ENCODE results near the gene TEAD1. TPM values are rescaled to one million over a fixed set of nuclear protein-coding genes. Genes with fewer than 3 reads are reported as not detected.

TEAD1 gene
- total and polyA plus RNA-seq, 7 experiments from 2014 or later: 0.02 to 0.22 (median 0.07) TPM; not detected in 4

- Mint-ChIP-seq H3K4me3 (no peak overlapping the region), H3K4me1 (peaks cover 0 to 4% (median 3%) of the 10 kb centered on the region in 7 donors), H3K9me3 (peaks cover 0 to 4% (median 0%) of the 10 kb centered on the region in 11 donors), H3K27me3 (peaks cover 5 to 21% (median 10%) of the 10 kb centered on the region in 5 donors), H3K27ac (peak overlapping the region in 1 of 9 donors; percentile 43), H3K36me3 (no peaks in the 10 kb centered on the region)
- Histone ChIP-seq H3K27ac (ENCODE audit: low read depth, low read length) (no peak overlapping the region), H3K36me3 (ENCODE audit: control insufficient read depth in 2 of 3, insufficient read depth in 3 of 3, low read length in 3 of 3) (no peaks in the 10 kb centered on the region), H3K4me1 (ENCODE audit: control insufficient read depth in 2 of 2, insufficient read depth in 2 of 2, low read length in 2 of 2) (no peaks in the 10 kb centered on the region), H3K4me3 (ENCODE audit: low read length) (no peak overlapping the region), H3K27me3 (ENCODE audit: control insufficient read depth in 2 of 2, insufficient read depth in 2 of 2, low read length in 2 of 2) (no peaks in the 10 kb centered on the region), H3K9me3 (ENCODE audit: control insufficient read depth in 2 of 3, low read length in 3 of 3) (no peaks in the 10 kb centered on the region)
- POLR2A ChIA-PET: interaction anchor here (0.6 kb wide), 1 partner anchor 248 kb away, joined by 3 read pairs; no protein-coding TSS in a partner anchor
- CTCF ChIA-PET: interaction anchor here (0.6 kb wide), 1 partner anchor 11 kb away, joined by 5 read pairs; no protein-coding TSS in a partner anchor
- ATAC-seq (no peak), DNase-seq (no peak)
- intact Hi-C loops (cut with micrococcal nuclease): no loop called here
Observed at GRCh38 chr11:12642040-12642439, 32.2 kb upstream of the TEAD1 start.

DNA sequence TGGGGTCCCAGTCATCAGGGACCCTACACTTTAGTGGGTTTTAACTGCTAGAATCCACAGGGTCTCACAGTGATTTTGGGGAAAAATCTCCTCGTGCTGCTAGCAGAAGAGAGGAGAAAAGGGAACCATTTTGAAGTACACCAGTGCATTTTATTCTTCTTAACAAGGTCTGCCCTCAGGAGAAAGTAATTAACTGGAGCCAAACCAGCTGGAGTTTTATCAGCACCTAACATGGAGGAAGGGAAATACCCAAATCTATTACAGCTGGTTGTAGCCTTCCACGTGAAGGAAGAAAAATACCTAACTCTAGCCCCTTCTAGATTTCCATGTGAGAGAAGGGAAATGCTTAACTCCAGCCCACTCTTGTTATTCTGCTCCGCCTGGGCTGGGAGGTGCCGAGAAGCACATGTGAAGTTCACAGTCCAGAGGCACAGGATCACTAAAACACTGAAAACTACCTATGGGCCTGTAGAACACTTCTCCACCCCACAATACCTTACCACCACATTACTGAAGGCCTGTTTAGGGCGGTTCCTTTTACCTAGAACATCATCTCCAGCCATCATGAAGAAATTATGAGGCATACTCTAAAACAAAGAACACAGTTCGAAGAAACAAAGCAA lies 31.3 kb upstream of the TEAD1 start:
- Histone ChIP-seq H3K9me3 (ENCODE audit: control insufficient read depth in 2 of 3, low read length in 3 of 3) (no peaks in the 10 kb centered on the region), H3K27ac (ENCODE audit: low read depth, low read length) (no peak overlapping the region), H3K27me3 (ENCODE audit: control insufficient read depth in 2 of 2, insufficient read depth in 2 of 2, low read length in 2 of 2) (no peaks in the 10 kb centered on the region), H3K36me3 (ENCODE audit: control insufficient read depth in 2 of 3, insufficient read depth in 3 of 3, low read length in 3 of 3) (no peaks in the 10 kb centered on the region), H3K4me1 (ENCODE audit: control insufficient read depth in 2 of 2, insufficient read depth in 2 of 2, low read length in 2 of 2) (no peaks in the 10 kb centered on the region), H3K4me3 (ENCODE audit: low read length) (no peak overlapping the region)
- POLR2A ChIA-PET: no interaction called here
- Mint-ChIP-seq H3K4me1 (peaks cover 0 to 4% (median 3%) of the 10 kb centered on the region in 7 donors), H3K27ac (no peak overlapping the region), H3K9me3 (peaks cover 0 to 4% (median 0%) of the 10 kb centered on the region in 11 donors), H3K4me3 (no peak overlapping the region), H3K36me3 (no peaks in the 10 kb centered on the region), H3K27me3 (peaks cover 5 to 21% (median 14%) of the 10 kb centered on the region in 5 donors)
- CTCF ChIA-PET: no interaction called here
- intact Hi-C loops (cut with micrococcal nuclease): no loop called here
- ATAC-seq (no peak), DNase-seq (no peak)

- intact Hi-C loops (cut with micrococcal nuclease): no loop called here
- H3K4me1 ChIP-seq (ENCODE audit: control insufficient read depth in 2 of 2, insufficient read depth in 2 of 2, low read length in 2 of 2): no peaks in the 10 kb centered on the region
- Mint-ChIP-seq H3K36me3 (no peaks in the 10 kb centered on the region), H3K27me3 (peaks cover 5 to 18% (median 10%) of the 10 kb centered on the region in 5 donors), H3K9me3 (peaks cover 0 to 4% (median 0%) of the 10 kb centered on the region in 11 donors), H3K4me1 (peaks cover 0 to 4% (median 0%) of the 10 kb centered on the region in 7 donors), H3K4me3 (no peak overlapping the region), H3K27ac (no peak overlapping the region)
- H3K27me3 ChIP-seq (ENCODE audit: control insufficient read depth in 2 of 2, insufficient read depth in 2 of 2, low read length in 2 of 2): no peaks in the 10 kb centered on the region
- H3K4me3 ChIP-seq (ENCODE audit: low read length): no peak overlapping the region
- POLR2A ChIA-PET: no interaction called here
- H3K36me3 ChIP-seq (ENCODE audit: control insufficient read depth in 2 of 3, insufficient read depth in 3 of 3, low read length in 3 of 3): no peaks in the 10 kb centered on the region
- no peak for DNase-seq
- CTCF ChIA-PET: no interaction called here
- ATAC-seq: no peak
- no peak overlapping the region for H3K27ac ChIP-seq (ENCODE audit: low read depth, low read length)
- H3K9me3 ChIP-seq (ENCODE audit: control insufficient read depth in 2 of 3, low read length in 3 of 3): no peaks in the 10 kb centered on the region
Observed at GRCh38 chr11:12646478-12646877, 27.7 kb upstream of the TEAD1 start.

- POLR2A ChIA-PET: no interaction called here
- CTCF ChIA-PET: no interaction called here
- no peak for ATAC-seq
- Histone ChIP-seq H3K4me1 (ENCODE audit: control insufficient read depth in 2 of 2, insufficient read depth in 2 of 2, low read length in 2 of 2) (no peaks in the 10 kb centered on the region), H3K9me3 (ENCODE audit: control insufficient read depth in 2 of 3, low read length in 3 of 3) (no peaks in the 10 kb centered on the region), H3K36me3 (ENCODE audit: control insufficient read depth in 2 of 3, insufficient read depth in 3 of 3, low read length in 3 of 3) (no peaks in the 10 kb centered on the region), H3K27ac (ENCODE audit: low read depth, low read length) (no peak overlapping the region), H3K4me3 (ENCODE audit: low read length) (no peak overlapping the region), H3K27me3 (ENCODE audit: control insufficient read depth in 2 of 2, insufficient read depth in 2 of 2, low read length in 2 of 2) (no peaks in the 10 kb centered on the region)
- no peak for DNase-seq
- peaks cover 4 to 18% (median 12%) of the 10 kb centered on the region in 5 donors for H3K27me3 Mint-ChIP-seq
- intact Hi-C loops (cut with micrococcal nuclease): no loop called here
- peaks cover 0 to 33% (median 9%) of the 10 kb centered on the region in 11 donors for H3K9me3 Mint-ChIP-seq
- H3K4me3 Mint-ChIP-seq: no peak overlapping the region
- H3K27ac Mint-ChIP-seq: no peak overlapping the region
- H3K4me1 Mint-ChIP-seq: peaks cover 0 to 2% (median 0%) of the 10 kb centered on the region in 7 donors
- H3K36me3 Mint-ChIP-seq: no peaks in the 10 kb centered on the region
Observed at GRCh38 chr11:12653729-12654128, 20.5 kb upstream of the TEAD1 start.

DNA sequence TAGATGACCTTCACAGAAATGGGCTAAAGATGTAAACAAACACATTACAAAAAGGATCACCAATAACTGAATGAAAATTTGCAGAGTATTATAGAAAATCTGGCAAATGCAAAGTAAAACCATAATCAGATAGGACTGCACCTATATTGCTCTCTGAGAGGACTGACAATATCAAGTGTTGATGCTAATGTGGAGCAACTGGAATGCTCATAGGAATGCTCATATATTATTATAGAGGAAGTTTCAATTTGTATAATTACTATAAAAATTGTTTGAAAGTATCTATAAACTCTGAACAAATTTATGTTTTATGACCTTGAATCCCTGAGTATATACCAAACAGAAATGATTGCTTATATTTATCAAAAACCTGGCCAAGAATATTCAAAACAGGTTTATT lies 18.4 kb upstream of the TEAD1 start:
- Histone ChIP-seq H3K4me3 (ENCODE audit: low read length) (no peak overlapping the region), H3K36me3 (ENCODE audit: control insufficient read depth in 2 of 3, insufficient read depth in 3 of 3, low read length in 3 of 3) (no peaks in the 10 kb centered on the region), H3K9me3 (ENCODE audit: control insufficient read depth in 2 of 3, low read length in 3 of 3) (no peaks in the 10 kb centered on the region), H3K4me1 (ENCODE audit: control insufficient read depth in 2 of 2, insufficient read depth in 2 of 2, low read length in 2 of 2) (no peaks in the 10 kb centered on the region), H3K27me3 (ENCODE audit: control insufficient read depth in 2 of 2, insufficient read depth in 2 of 2, low read length in 2 of 2) (no peaks in the 10 kb centered on the region), H3K27ac (ENCODE audit: low read depth, low read length) (no peak overlapping the region)
- ATAC-seq (no peak), DNase-seq (no peak)
- Mint-ChIP-seq H3K4me3 (no peak overlapping the region), H3K9me3 (peaks cover 0 to 33% (median 10%) of the 10 kb centered on the region in 11 donors), H3K27me3 (peaks cover 18 to 36% (median 24%) of the 10 kb centered on the region in 5 donors), H3K27ac (no peak overlapping the region), H3K36me3 (no peaks in the 10 kb centered on the region), H3K4me1 (peaks cover 0 to under 1% (median 0%) of the 10 kb centered on the region in 7 donors)
- ChIA-PET CTCF (no interaction called here), POLR2A (no interaction called here)
- intact Hi-C loops (cut with micrococcal nuclease): no loop called here

GRCh38 chr11:12657336-12657735 lies 16.9 kb upstream of the TEAD1 start:
- Histone ChIP-seq H3K36me3 (ENCODE audit: control insufficient read depth in 2 of 3, insufficient read depth in 3 of 3, low read length in 3 of 3) (no peaks in the 10 kb centered on the region), H3K9me3 (ENCODE audit: control insufficient read depth in 2 of 3, low read length in 3 of 3) (no peaks in the 10 kb centered on the region), H3K27me3 (ENCODE audit: control insufficient read depth in 2 of 2, insufficient read depth in 2 of 2, low read length in 2 of 2) (no peaks in the 10 kb centered on the region), H3K4me3 (ENCODE audit: low read length) (no peak overlapping the region), H3K27ac (ENCODE audit: low read depth, low read length) (no peak overlapping the region), H3K4me1 (ENCODE audit: control insufficient read depth in 2 of 2, insufficient read depth in 2 of 2, low read length in 2 of 2) (no peaks in the 10 kb centered on the region)
- Mint-ChIP-seq H3K36me3 (no peaks in the 10 kb centered on the region), H3K4me3 (no peak overlapping the region), H3K4me1 (no peaks in the 10 kb centered on the region), H3K9me3 (peaks cover 0 to 33% (median 10%) of the 10 kb centered on the region in 11 donors), H3K27me3 (peaks cover 26 to 42% (median 29%) of the 10 kb centered on the region in 5 donors), H3K27ac (no peak overlapping the region)
- CTCF ChIA-PET: no interaction called here
- ATAC-seq: no peak
- DNase-seq: no peak
- intact Hi-C loops (cut with micrococcal nuclease): no loop called here
- POLR2A ChIA-PET: no interaction called here

DNA sequence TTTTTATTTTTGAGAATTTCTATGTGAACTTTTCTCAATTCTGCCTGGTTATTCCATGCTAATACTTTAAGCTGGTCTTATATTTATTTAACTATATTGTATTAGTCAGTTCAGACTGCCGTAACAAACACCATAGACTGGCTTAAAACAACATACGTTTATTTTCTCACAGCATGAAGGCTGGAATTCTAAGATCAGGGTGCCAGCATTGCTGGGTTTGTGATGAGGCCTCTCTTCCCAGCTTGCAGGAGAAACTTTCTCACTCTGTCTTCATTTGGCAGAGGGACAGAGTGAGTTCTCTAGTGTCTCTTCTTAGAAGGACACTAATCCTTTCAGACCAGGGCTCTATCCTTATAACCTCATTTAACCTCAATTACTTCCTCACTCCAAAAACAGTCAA lies 16.2 kb upstream of the TEAD1 start:
- Histone ChIP-seq H3K27me3 (ENCODE audit: control insufficient read depth in 2 of 2, insufficient read depth in 2 of 2, low read length in 2 of 2) (no peaks in the 10 kb centered on the region), H3K4me1 (ENCODE audit: control insufficient read depth in 2 of 2, insufficient read depth in 2 of 2, low read length in 2 of 2) (no peaks in the 10 kb centered on the region), H3K4me3 (ENCODE audit: low read length) (no peak overlapping the region), H3K27ac (ENCODE audit: low read depth, low read length) (no peak overlapping the region), H3K9me3 (ENCODE audit: control insufficient read depth in 2 of 3, low read length in 3 of 3) (no peaks in the 10 kb centered on the region), H3K36me3 (ENCODE audit: control insufficient read depth in 2 of 3, insufficient read depth in 3 of 3, low read length in 3 of 3) (no peaks in the 10 kb centered on the region)
- CTCF ChIA-PET: no interaction called here
- intact Hi-C loops (cut with micrococcal nuclease): no loop called here
- Mint-ChIP-seq H3K36me3 (no peaks in the 10 kb centered on the region), H3K27ac (no peak overlapping the region), H3K4me1 (no peaks in the 10 kb centered on the region), H3K27me3 (peaks cover 24 to 41% (median 32%) of the 10 kb centered on the region in 5 donors), H3K4me3 (no peak overlapping the region), H3K9me3 (peaks cover 0 to 30% (median 10%) of the 10 kb centered on the region in 11 donors)
- POLR2A ChIA-PET: no interaction called here
- ATAC-seq: no peak
- no peak for DNase-seq

All from naive thymus-derived CD4-positive, alpha-beta T cell (primary cell).